ENCODE data around the gene UBASH3B.
A peak's percentile ranks its signal among the peaks of the same experiment; 100 is the strongest.

UBASH3B gene

DNA sequence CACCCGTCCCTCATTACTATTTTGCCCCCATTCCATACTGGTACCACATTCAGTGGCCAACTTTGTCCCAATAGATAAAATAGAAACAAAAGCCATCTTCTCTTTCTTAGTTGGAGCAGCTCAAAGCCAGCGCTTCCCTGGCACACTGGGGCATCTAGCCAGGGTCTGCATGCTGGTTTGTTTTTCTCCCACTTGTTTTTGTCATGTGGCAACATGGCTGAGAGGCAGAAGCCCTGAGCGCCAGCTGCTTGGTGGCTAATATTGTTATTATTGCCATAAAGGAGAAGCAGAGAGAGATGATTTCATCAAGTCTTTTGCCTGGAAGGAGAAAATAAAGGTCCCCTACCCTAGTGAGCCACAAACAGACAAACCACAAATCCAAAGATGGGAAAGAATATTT, 134.4 kb downstream of the UBASH3B start:
- no peak for DNase-seq

DNA sequence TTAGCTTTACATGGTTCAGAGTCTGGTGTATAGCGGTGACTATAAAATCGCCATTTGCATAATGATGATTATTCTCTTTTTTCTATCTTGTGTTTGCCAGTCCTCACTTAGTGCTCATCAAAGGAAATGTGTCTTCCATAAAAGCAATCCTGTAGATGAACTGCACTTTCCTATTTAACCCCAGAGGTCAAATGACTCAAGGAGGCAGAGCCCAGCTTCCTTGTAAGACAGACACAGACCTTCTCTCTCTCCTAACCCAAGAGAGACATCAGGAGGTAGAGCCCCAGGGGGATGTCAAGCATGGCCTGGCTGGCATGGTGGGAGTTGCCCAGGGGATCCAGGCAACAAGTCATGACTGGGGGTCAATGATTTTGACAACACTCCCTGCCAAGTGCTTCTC, 135.9 kb downstream of the UBASH3B start:
- DNase-seq: no peak

DNA sequence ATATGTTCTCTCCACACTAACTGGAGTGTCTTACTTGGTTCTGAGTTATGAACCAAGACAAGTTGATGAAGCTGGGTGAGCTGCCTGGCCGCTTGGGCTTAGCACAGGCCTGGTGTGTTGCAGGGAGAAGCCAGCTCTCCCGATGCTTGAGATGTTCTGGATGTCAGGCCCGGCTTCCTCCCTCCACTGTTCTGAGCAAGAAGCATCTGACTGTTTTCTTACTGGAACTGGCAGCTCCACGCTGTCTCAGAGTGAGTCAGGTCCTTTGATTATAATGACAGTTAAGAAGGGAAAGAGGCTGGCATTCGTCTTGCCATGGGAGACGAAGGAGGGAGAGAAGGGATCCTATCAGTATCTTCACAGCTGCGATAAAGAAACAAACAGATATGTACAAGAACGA, 136.3 kb downstream of the UBASH3B start:
- no peak for DNase-seq

DNA sequence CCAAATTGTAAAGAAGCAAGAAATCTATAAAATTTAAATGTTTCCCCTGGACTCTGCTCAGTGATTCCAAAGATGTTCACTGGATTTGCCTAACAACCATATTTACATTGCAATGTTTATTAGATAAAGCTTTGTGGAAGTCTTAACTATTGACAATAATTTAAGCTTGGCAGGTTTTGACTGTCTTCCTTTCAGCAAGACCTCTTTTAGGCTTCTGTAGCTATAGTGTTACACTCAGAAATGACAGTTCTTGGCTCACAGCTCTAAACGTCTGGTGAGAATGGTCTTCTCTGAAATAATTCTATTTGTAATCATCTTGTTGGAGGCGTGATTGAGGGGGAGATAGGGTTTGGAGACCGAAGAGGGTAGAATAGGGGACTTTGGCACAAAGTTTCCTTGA, 138.0 kb downstream of the UBASH3B start:
- DNase-seq: no peak

DNA sequence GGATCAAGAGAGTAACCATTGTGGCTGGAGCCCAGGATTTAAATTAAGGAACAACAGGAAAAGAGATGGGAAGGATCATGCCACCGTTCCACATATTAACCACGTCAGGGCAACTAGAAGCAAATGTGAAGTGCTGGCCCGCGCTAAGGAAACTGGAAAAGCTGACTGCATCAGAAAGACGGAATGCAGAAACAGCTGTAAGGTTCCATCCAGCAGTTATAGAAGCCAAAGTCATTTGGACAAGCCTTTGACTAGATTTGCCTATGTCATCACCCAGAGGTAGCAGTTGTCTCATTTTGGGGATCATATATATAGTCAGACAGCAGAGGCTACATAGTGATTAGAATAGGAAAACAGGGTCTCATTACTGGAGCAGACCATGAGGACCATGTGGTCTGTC, 139.8 kb downstream of the UBASH3B start:
- DNase-seq: no peak

DNA sequence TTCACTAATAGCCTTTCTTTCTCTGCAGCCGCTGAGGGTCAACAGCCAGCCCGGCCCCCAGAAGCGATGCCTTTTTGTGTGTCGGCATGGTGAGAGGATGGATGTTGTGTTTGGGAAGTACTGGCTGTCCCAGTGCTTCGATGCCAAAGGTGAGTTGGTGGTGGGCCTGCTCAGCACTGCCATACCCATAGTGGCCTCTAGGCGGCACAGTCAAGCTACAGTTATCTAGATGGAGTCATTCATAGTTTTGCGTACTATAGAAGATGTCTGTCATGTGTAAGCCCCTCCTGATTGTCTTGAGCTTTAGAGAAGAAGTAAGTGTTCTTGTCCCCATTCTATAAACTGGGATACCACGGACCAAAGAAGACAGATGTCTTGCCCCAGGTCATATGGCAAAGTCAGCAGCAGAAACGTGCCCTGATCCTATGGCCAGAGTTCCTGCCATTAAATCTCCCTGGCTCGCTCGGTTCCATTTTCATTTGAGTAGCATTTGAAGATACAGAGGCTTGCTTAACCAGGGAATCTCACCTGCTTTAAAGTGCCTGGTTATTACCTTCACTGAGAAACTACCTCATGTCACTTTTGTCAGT, 140.7 kb downstream of the UBASH3B start:
- DNase-seq: no peak

DNA sequence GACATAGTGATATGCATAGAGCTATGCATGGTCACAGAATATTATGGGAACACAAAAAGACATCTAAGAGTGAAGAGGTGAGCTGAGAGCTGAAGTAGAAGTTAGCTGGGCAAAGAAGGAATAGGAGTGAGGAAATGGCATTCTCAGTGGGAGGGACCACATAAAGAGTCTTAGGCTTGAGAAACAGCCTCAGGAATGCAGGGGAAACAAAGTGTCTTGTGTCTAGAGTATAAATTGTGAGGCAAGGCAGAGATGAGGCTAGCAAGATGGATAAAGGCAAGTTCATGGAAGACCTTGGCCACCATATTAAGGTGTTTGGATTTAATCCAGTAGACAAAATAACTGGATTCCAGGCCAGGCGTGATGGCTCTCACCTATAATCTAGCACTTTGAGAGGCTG, 142.1 kb downstream of the UBASH3B start:
- no peak for DNase-seq

DNA sequence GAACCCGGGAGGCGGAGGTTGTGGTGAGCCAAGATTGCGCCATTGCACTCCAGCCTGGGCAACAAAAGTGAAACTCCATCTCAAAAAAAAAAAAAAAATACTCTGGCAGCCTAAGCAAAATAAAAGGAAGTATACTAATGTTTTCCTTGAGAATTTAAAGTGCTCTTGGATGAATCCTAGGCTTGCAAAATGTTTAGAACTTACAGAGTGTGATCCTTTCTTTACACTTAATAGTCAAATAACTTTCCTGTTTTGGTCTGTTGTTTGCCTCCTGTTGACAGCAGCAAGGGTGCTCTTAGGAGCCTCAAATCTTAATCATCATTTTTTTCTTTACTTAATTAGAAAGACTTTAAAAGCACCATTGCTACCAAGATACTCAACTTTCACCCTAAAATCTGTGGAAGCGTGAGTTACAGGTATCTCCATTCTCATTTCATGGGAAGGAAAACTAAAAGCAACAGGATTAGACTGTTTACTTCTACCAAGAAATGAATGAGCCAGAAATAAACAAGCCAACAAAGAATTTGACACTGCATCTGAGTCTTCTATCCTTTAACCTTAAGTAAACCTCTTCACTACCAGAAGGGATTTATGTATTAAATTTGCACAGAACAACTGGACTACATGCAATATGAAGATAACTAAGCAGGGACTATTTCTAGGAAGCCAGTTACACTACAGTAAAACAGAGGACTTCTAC, 144.0 kb downstream of the UBASH3B start:
- no peak for DNase-seq

DNA sequence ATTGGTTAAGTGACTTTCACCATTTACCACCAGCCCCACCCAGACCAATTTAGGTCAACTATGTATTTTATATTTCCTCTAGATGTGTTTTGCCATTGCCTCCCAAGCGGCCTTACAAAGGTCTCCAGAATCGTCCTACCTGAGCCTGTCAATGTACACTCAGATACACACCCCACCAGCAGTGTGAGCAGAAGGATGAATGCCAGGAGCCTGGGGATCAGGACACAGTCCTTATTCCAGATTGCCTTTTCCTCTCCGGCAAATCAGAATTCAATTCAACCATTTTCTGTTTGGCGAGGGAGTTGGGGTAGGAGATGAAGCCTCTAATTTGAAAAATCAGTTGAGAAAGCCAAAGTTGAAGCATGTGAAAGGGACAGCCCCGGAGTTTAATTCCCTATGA, 147.4 kb downstream of the UBASH3B start:
- DNase-seq: no peak

DNA sequence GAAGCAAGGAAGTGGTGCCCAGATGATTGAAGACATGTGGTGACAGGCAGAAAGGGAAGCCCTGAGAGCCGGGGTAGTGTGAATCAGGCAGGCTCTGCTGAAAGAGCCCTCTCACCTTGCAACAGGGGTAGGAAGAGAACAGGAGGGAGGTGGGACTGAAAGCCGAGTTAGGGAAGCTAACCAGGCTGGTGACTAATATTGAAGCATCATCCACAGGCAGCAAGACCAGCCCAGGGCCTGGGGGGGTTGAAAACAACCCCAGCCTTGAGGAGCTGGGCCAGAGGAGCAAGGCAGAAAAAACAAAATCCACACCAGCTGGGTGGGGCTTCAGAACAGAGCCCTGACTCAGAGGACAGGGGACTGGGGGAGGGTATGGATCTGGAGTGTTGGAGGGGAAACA, 147.8 kb downstream of the UBASH3B start:
- DNase-seq: no peak

DNA sequence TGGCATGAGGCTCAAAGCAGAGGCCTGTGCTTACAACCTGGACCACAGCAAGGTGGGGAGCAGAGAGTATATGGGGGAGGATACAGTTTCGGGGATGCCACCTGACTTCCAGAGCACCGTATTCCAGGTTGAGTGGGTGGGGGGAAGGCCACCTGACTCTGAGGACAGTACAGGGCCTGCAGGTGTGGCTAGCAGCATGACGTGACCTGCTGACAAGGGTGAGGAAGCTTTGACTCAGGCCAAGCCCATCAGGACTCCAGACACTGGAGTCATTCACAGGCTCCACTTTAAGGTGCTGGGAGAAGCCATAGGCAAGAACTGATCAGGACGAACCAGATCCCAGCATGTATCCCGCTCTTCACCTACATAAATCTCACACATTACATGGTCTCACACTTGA, 148.2 kb downstream of the UBASH3B start:
- no peak for DNase-seq

DNA sequence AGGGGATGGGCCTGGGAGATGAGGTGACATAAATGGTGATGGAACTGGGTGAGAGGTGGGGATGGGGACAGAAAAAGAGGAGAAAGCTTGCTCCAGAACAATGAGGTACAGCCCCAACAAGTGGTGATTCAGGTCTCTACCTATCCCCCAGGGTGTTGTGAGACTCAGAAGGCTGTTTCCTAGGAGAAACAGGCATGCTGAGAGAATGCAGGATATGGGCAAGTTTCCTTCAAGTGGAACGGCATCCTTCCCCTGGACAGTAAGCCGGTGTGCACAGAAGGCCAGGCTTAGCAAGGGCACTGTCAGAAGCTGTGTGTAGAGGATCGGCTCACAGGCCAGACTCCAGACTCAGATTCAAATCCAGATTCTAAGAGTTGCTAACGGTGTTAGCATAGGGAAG, 148.6 kb downstream of the UBASH3B start:
- no peak for DNase-seq

DNA sequence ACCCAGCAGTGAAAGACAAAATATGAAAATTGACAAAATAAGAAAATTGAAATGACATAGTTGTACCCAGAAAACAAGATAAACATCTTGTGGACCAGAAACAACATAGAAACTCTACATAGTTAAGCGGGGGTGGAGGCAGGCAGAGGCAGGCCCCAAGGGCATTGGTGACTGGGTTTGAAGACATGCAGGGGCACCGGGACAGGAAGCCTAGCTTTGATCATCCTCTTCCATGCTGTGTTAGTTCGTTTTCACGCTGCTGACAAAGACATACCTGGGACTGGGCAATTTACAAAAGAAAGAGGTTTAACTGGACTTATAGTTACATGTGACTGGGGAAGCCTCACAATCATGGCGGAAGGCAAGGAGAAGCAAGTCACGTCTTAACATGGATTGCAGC, 149.3 kb downstream of the UBASH3B start:
- no peak for DNase-seq

DNA sequence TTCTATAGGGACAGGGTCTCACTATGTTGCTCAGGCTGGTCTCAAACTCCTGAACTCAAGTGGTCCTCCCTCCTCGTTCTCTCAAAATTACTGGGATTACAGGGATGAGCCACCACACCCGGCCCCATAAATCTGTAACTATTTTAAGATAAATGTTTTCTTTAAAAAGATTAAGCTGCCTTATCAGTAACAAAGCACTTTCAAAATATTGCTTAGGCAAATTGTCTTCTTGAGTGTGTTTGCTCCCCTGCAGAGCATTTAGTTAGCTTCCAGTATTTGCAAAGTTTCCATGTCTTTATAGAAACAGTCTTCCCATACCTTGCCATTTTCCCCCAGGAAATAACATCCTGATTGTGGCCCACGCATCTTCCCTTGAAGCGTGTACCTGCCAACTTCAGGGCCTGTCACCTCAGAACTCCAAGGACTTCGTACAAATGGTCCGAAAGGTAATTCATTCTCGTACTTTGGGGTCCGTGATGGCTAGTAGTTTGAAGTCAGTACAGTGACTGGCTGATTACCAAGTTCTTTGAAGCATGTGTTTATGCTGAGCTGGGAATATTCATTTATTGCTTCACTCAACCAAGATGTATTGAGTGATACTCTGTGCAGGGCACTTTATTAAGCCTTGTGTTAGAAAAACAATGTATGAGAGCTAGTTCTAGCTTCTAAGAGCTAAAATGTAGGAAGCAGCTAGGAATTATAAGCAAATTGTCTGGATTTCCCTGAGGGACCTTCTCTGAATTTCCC, 152.4 kb downstream of the UBASH3B start:
- no peak for DNase-seq

DNA sequence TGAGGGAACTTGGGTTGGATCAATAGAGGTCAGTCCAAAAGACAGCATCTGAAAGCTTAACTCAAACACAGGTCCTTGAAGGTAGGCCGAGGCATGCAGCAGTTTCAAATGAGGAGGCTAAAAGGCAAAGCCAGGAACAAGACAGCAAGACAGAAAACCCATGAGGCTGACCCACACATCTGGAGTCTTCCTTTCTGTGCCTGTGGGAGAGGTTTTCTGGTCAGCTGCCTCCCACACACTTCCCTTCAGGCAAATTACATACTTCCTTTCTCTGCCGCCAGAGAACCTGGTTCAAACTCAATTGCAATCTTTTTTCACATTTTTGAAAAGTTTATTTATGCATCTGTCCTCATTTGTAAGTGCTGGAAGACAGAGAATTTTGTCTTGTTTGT, 153.0 kb downstream of the UBASH3B start:
- DNase-seq: peak; percentile 74

DNA sequence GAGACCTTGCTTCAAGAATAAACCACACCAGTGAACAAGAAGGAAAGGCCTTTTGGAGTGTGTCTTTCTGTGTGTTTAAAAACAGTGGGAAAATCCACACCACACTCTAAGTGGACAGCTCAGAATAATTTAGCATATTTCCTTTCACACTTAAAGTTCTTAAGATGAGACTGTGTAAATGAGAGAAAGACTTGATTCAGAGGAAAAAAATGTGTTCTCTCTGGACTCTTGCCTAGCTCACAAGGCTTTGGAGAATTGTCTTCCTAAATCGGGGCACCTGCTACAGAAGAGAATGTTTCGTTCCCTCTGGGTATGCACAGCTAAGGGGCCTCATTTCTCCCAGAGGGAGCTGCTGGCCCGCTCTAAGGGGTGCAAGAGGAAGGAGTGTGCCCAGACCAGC, 154.3 kb downstream of the UBASH3B start:
- DNase-seq: no peak

DNA sequence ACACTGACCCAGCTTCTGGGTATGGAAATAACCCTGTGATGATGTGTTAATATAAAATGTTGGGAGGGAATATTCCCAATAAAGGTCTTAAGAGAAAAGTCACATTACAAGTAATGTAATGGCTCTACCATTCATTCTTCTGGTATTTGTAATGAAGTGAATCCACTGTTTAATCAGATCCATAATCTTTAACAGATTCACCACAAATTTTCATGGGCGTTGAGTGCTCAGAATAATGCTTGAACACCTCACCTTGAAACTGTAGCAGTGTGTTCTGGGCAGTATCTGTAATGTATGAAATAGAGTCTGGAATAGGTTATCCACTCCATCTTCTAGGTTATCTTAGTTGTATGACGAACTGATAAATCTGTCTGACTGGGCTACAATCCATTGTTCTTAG, 156.2 kb downstream of the UBASH3B start:
- DNase-seq: no peak

DNA sequence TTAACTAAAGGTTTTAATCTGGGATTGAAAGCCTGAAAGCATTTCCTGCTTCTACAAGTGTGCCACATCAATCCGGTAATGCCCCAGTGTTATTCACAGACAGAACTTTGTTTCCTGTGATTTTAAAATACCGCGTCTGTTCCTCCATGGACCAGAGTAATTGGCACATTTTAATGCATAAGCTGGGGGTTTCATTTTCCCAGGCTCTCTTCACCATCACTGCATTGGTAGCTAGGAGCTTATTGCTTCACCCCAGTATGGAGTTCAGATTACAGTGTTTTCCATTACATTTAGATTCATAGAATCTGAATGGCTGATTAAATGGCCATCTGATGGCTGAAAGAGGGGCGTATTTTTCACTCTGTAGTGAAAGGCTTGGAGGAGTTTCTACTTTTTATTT, 157.1 kb downstream of the UBASH3B start:
- no peak for DNase-seq

DNA sequence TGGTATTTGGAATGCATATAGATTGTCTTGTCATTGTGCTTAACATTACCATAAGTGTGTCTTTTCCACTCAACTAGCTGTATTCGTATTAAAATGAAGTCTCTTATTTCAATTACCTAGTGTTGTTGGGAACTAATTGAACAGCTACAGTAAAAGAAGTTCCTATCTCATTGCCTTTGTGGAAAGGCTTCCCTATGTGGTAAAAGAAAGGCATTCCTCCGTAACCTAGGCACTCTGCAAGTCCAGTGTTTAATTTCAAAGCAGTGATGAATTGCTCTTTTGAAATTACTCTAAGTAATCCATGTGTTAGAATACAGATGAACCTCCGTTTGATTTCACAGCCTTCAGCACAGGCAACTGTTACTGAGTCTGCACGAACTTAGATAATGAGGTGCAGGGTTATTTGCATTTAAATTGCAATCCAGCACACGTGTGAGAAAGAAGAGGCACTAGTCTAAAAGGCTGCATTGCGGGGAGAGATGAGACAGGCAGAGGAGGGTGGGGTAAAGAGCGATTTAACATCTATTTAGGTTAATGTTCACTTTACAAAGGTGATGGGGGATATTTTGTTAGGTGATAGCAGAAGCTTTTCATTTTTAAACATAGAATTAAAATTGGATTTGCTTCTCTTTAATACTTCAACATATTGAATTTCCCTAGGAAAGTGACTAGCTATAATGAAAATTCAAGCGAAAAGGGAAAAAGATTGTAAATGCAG, 157.8 kb downstream of the UBASH3B start:
- no peak for DNase-seq

DNA sequence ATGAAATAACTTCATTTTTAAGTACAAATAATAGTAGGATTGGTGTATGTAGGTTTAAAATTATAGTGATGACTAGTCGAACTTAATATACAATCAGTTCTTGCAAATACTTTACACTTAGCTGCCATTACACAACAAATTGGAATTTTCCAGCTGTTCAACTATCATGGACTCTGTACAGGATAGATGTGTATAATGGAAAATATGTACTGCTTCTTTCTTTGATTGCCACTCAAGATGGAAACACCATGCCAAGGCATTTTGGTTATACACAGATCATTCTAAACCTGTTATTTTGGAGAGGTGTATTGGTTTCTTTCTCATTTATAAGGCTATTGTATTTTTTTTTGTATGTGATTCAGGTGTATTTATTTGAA, 158.4 kb downstream of the UBASH3B start:
- no peak for DNase-seq

DNA sequence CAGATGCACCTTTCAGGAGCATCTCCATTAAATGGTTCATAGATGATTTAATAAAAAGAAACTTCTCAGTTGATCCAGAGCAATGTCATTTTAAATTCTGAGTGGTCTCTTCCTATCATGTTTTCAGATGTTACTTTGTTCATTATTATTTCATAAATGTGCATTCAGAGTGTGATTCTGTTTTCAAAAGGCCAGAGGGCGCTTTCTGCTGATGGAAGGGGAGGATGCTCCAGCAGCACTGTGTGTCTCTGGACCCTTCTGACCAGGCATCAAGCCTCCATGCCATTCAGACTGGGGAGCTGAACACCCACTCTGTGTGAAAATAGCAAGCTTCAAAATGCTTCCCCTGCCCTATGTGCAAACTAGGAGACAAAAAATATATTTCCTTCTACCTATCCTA, 158.9 kb downstream of the UBASH3B start:
- no peak for DNase-seq

DNA sequence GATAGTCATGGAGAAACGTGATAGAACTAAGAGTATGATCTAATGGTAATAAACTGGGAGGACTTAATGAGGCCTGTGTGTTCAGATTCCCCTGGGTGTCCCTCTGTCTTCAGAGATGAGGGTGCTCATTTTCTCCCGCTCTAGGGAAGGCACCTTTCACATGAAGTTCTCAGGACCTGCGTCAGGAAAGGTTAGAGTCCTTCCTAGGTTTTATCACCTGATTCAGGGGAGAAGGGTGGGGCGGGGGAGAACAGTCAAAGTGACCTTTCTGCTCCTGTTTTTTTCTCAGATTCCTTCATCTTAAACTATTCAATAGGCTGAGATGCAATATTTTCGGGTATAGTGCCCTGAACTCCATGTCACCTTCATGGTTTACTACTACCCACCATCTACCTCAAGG, 160.4 kb downstream of the UBASH3B start:
- DNase-seq: no peak

DNA sequence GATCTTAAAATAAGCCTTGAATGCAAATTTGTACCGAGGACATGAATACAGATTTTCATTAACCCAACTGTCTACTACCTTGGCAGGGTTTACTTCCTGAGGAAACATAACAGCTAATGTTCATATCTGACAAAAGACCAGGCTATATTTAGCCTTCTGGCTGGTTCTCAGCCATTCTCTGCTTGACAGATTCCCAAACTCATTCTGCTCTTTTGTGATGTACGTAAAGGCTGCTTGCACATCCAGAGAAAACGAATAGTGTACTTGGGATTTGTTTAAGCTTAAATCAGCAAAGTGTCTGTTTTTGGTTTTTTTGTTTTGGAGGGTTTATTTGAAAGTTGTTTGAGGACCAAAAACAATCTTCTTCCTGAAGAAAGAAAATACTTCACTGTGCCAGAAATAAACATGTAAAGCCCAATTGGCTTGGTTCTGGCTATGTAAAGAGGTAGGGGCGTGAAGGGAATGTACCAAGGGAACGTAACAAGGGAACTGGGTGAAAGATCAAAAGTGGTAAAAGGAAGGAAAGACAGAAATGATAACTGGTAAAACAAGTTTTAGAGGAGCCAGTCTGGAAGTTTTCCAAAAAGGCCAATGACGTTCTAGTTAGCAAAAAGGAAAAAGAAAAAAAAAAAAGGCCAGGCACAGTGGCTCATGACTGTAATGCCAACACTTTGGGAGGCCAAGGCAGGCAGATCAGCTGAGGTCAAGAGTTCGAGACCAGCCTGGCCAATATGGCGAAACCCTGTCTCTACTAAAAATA, 161.4 kb downstream of the UBASH3B start:
- no peak for DNase-seq
